HepG2 (cell line): ENCODE measurements around the gene DISP2.

Source experiments
- ESRRA ChIP-seq: sonication (generic); formaldehyde crosslinking; IDR thresholded peaks from 2 replicates; pipeline ENCODE4 v1.5.1; 2020; ENCODE audit warnings: mild to moderate bottlenecking, low read depth, missing genetic modification reagents
- KLF16 ChIP-seq, 2 experiments: sonication (generic) in 1 of 2; formaldehyde crosslinking in 1 of 2; IDR thresholded peaks; 2 replicates each; pipeline versions ENCODE4 v1.6.1 to v1.8.0; 2016 to 2023; ENCODE audit warnings: missing genetic modification reagents in 2 of 2, missing compliant biosample characterization in 1 of 2
- MAZ ChIP-seq, 2 experiments: sonication (generic) in 1 of 2; formaldehyde crosslinking in 1 of 2; IDR thresholded peaks; 2 replicates each; pipeline versions ENCODE4 v1.5.0 to v1.6.1; 2012 to 2020; ENCODE audit warnings: low read depth in 2 of 2, mild to moderate bottlenecking in 2 of 2, borderline replicate concordance in 1 of 2, improper control_type of control experiment in 1 of 2, low read length in 1 of 2, missing genetic modification reagents in 1 of 2, moderate library complexity in 1 of 2
- NFIC ChIP-seq: IDR thresholded peaks from 2 replicates; pipeline ENCODE4 v1.6.1; 2012; ENCODE audit warnings: mild to moderate bottlenecking, low read length, inconsistent platforms
- SKI ChIP-seq: fragments of 450-650 bp; IDR thresholded peaks from one replicate; pipeline ENCODE4 v1.6.1; 2018; ENCODE audit warnings: mild to moderate bottlenecking; ENCODE audit not compliant: partially characterized antibody
- TAF1 ChIP-seq: sonication (generic); formaldehyde crosslinking; IDR thresholded peaks from 2 replicates; pipeline ENCODE4 v1.4.0; 2020; ENCODE audit warnings: missing genetic modification reagents
- ZBTB33 ChIP-seq: sonication (generic); formaldehyde crosslinking; IDR thresholded peaks from 2 replicates; pipeline ENCODE4 v1.4.0; 2020; ENCODE audit warnings: missing genetic modification reagents
- ZMYM3 ChIP-seq: sonication (generic); formaldehyde crosslinking; IDR thresholded peaks from 2 replicates; pipeline ENCODE4 v1.5.1; 2020; ENCODE audit warnings: mild to moderate bottlenecking, missing genetic modification reagents
- ZNF337 ChIP-seq: sonication (generic); formaldehyde crosslinking; IDR thresholded peaks from 2 replicates; pipeline ENCODE4 v1.5.1; 2020; ENCODE audit warnings: missing genetic modification reagents, low read depth, mild to moderate bottlenecking, borderline replicate concordance
- ZNF383 ChIP-seq: sonication (generic); formaldehyde crosslinking; IDR thresholded peaks from 2 replicates; pipeline ENCODE4 v1.4.0; 2020; ENCODE audit warnings: missing genetic modification reagents, mild to moderate bottlenecking, borderline replicate concordance
- TF ChIP-seq, protein P1 (sequence below): sonication (generic); formaldehyde crosslinking; IDR thresholded peaks from 2 replicates; pipeline ENCODE4 v1.4.0; 2020; ENCODE audit warnings: mild to moderate bottlenecking, missing genetic modification reagents
- TF ChIP-seq, protein P2 (sequence below): sonication (generic); formaldehyde crosslinking; IDR thresholded peaks from 2 replicates; pipeline ENCODE4 v1.4.0; 2020; ENCODE audit warnings: mild to moderate bottlenecking, low read depth, missing genetic modification reagents
- TF ChIP-seq, protein P3 (sequence below): sonication (generic); formaldehyde crosslinking; IDR thresholded peaks from 2 replicates; pipeline ENCODE4 v1.4.0; 2020; ENCODE audit warnings: missing genetic modification reagents
- TF ChIP-seq, protein P4 (sequence below): sonication (generic); formaldehyde crosslinking; conservative IDR thresholded peaks from 2 replicates; pipeline ENCODE4 v1.4.0; 2020; ENCODE audit warnings: missing genetic modification reagents

DNA sequence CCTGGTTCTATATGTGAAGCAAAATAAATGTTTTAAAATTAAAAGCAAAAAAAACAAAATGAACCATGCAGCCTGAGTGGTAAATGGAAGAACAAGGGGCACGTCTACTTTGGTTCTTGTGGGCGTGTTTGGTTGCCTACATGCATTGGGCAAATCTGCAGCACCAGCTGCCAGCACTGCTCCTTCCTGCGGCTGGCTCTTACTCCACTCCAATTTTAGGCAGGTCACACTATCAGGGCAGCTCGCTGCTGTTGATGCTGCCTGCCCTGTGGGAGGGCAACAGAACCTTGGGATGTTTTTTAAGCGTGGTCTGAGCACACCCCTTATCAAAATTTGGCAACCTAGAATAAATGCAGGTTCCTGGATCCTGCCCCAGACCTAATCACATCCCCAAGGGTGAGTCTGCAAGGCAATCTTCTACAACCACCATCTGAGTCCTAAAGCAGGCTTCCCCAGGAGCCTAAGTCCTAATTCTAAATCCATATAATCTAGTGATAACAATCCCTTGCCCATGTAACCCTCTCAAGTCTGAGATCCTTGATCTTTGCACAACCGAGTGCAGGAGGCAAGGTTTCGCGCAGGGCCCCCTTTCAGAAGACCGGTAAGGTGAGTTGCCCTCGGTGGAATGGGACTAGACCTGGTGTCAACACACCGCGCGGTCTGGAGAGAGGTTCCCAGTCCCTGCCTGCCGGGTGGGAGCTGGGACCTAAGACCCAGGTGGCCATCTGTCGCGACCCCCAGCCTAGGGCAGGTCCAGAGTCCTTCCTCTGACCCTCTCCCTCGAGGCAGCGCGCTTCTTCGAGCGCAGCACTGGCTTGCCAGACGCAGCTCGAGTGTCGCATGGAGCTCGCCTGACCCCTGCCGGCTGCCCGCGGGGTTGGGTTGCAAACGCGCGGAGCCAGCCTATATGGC lies 63.5 kb downstream of the DISP2 start:
- TF ChIP-seq ZMYM3 (CRISPR knock-in tag) (no peak), ZBTB33 (CRISPR knock-in tag) (peak; percentile 55), NFIC (no peak), ZNF337 (CRISPR knock-in tag) (no peak), KLF16 (CRISPR knock-in tag; IDR thresholded peaks at IDR 0.05) (no peak), ESRRA (CRISPR knock-in tag) (0 out of 2 replicates have a peak, but pooled peaks have one; percentile 20), TAF1 (CRISPR knock-in tag) (no peak), ZNF383 (no peak), SKI (no peak), MAZ (IDR thresholded peaks at IDR 0.05; ENCODE audit: borderline replicate concordance, low read depth, low read length) (no peak), MAZ (CRISPR knock-in tag; IDR thresholded peaks at IDR 0.05; ENCODE audit: low read depth) (peak; percentile 53; the same call in 1 of the 2 replicates)
- TF ChIP-seq, protein P1, sequence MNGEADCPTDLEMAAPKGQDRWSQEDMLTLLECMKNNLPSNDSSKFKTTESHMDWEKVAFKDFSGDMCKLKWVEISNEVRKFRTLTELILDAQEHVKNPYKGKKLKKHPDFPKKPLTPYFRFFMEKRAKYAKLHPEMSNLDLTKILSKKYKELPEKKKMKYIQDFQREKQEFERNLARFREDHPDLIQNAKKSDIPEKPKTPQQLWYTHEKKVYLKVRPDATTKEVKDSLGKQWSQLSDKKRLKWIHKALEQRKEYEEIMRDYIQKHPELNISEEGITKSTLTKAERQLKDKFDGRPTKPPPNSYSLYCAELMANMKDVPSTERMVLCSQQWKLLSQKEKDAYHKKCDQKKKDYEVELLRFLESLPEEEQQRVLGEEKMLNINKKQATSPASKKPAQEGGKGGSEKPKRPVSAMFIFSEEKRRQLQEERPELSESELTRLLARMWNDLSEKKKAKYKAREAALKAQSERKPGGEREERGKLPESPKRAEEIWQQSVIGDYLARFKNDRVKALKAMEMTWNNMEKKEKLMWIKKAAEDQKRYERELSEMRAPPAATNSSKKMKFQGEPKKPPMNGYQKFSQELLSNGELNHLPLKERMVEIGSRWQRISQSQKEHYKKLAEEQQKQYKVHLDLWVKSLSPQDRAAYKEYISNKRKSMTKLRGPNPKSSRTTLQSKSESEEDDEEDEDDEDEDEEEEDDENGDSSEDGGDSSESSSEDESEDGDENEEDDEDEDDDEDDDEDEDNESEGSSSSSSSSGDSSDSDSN (CRISPR knock-in tag) = 0 out of 2 replicates have a peak, but pooled peaks have one; percentile 29
- TF ChIP-seq, protein P2, sequence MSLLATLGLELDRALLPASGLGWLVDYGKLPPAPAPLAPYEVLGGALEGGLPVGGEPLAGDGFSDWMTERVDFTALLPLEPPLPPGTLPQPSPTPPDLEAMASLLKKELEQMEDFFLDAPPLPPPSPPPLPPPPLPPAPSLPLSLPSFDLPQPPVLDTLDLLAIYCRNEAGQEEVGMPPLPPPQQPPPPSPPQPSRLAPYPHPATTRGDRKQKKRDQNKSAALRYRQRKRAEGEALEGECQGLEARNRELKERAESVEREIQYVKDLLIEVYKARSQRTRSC (CRISPR knock-in tag) = no peak
- TF ChIP-seq, protein P3, sequence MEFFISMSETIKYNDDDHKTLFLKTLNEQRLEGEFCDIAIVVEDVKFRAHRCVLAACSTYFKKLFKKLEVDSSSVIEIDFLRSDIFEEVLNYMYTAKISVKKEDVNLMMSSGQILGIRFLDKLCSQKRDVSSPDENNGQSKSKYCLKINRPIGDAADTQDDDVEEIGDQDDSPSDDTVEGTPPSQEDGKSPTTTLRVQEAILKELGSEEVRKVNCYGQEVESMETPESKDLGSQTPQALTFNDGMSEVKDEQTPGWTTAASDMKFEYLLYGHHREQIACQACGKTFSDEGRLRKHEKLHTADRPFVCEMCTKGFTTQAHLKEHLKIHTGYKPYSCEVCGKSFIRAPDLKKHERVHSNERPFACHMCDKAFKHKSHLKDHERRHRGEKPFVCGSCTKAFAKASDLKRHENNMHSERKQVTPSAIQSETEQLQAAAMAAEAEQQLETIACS = no peak
- TF ChIP-seq, protein P4, sequence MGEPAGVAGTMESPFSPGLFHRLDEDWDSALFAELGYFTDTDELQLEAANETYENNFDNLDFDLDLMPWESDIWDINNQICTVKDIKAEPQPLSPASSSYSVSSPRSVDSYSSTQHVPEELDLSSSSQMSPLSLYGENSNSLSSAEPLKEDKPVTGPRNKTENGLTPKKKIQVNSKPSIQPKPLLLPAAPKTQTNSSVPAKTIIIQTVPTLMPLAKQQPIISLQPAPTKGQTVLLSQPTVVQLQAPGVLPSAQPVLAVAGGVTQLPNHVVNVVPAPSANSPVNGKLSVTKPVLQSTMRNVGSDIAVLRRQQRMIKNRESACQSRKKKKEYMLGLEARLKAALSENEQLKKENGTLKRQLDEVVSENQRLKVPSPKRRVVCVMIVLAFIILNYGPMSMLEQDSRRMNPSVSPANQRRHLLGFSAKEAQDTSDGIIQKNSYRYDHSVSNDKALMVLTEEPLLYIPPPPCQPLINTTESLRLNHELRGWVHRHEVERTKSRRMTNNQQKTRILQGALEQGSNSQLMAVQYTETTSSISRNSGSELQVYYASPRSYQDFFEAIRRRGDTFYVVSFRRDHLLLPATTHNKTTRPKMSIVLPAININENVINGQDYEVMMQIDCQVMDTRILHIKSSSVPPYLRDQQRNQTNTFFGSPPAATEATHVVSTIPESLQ = no peak
